SKM-1 (cell line): ENCODE data around the gene PUM2.

Source experiments
- DNase-seq: peaks from one replicate; lab custom pipeline; 2025; ENCODE audit not compliant: unreplicated experiment; lab: John Stamatoyannopoulos, UW

Gene PUM2

GRCh38 chr2:20203521-20204225 is 147.0 kb downstream of the PUM2 start:
- DNase-seq = no peak

GRCh38 chr2:20203072-20203471 is 147.6 kb downstream of the PUM2 start:
- DNase-seq = no peak

GRCh38 chr2:20201671-20202070 is 149.0 kb downstream of the PUM2 start:
- DNase-seq = no peak

- no peak for DNase-seq
These were observed 149.7 kb downstream of the PUM2 start for GRCh38 chr2:20200697-20201555.

GRCh38 chr2:20199633-20200270 is 150.9 kb downstream of the PUM2 start:
- DNase-seq = no peak

GRCh38 chr2:20198796-20199632 is 151.6 kb downstream of the PUM2 start:
- no peak for DNase-seq
